ENCODE results near the gene IGSF3.
"Not testable (repeated sequence)": the region's sequence is repeated elsewhere in the genome, so short reads cannot be mapped to it uniquely, and the experiment has no call there.

The IGSF3 gene

GRCh38 chr1:116658645-116659044 is 8.9 kb downstream of the IGSF3 start:
- DNase-seq: not testable (repeated sequence)

DNA sequence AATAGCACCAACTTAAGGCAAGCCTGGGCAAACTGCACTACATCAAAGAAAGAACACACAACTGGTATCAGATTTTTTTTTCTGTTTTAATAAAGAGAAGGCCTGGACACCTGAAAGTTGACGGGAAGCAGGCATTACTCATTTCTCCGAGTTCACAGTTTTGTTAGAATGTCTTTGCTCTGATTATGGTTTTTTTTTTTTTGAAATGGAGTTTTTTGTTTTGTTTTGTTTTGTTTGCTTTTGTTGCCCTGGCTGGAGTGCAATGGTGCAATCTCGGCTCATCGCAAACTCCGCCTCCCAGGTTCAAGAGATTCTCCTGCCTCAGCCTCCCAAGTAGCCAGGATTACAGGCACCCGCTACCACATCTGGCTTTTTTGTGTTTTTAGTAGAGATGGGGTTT is 9.7 kb downstream of the IGSF3 start:
- DNase-seq: not testable (repeated sequence)

DNA sequence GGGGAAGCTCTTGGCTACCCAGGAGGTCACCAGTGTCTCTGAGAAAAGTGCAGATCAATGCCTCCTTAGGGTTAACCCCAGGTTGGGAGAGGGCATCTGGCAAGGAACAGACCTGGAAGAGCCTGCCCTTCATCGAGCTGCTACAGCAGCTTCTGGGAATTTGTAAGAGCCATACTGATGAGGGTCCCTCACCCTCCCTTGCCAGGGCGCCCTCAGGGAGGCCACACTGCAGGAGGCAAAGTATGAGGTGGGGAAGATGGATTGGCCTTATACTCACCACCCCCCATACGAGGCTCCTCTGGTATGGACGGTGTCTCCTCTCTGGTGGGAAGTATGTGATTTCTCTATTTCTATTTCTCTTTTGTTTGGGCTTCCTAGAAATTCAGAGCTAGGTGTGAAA is 13.2 kb downstream of the IGSF3 start:
- DNase-seq: no peak

GRCh38 chr1:116652598-116652997 is 14.9 kb downstream of the IGSF3 start:
- DNase-seq: not testable (repeated sequence)

DNA sequence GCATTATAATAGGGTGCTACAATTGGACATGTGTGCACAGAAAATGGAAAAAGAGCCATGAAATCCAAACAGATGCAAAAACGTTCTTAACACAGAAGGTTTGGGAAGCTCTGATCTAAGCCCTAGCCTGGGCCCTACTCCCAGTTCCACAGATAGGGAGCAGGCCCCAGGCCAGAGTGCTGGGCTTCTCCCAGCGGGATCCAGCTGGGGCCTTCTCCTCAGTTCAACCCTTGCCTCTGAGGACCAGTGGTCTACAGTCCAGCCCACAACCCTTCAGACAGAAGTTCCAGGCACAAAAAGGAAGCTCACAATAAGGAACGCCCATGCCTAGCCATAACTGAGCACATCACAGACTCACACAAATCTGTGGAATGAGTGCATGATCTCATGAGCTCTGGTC is 16.8 kb downstream of the IGSF3 start:
- DNase-seq: not testable (repeated sequence)

- not testable (repeated sequence) for DNase-seq
Measured at GRCh38 chr1:116649041-116649440, 18.5 kb downstream of the IGSF3 start.

DNA sequence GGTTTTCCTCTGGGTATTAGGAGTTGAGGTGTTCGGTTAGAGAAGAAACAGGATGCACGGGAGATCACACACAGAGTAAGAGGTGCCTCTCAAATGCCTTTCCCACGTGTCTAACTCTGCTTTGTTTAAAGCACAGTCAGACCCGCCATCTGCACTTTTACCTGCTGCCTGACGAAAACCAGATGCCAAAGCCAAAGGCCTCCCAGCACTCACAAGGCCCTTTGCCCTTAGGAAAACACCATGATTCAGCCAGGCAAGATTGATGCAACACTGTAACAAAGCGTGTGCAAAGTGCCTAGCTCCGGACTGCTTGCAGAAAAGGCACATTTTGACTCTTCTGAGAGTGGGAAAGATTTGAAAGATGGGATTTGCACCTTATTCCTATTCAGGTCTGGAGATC is 19.2 kb downstream of the IGSF3 start:
- peak; percentile 6 for DNase-seq

GRCh38 chr1:116647186-116647585 is 20.3 kb downstream of the IGSF3 start:
- not testable (repeated sequence) for DNase-seq

DNA sequence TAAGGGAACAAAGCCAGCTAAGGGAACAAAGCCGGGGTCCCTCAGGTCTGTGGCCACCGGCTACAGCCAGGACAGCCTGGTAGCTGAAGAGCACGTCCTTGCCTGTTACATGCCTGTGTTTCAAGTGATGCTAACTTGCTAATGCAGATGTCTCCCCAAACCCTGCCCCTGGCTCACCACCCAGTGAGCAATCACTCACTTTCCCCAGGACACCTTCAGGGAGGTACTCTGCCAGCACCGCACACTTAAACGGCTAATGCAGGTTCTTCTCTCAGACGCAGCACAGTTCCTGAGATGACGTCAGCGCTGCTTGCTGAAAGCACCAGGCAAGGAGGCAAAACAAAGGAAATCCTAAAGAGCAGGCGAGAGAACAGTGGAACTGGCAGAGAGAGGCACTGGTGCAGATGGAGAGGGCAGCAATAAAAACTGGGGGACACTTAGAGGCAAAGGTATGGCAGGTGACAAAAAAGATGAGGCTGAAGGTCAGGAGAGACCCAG is 20.8 kb downstream of the IGSF3 start:
- DNase-seq: not testable (repeated sequence)

GRCh38 chr1:116645802-116646672 is 21.5 kb downstream of the IGSF3 start:
- DNase-seq: not testable (repeated sequence)

DNA sequence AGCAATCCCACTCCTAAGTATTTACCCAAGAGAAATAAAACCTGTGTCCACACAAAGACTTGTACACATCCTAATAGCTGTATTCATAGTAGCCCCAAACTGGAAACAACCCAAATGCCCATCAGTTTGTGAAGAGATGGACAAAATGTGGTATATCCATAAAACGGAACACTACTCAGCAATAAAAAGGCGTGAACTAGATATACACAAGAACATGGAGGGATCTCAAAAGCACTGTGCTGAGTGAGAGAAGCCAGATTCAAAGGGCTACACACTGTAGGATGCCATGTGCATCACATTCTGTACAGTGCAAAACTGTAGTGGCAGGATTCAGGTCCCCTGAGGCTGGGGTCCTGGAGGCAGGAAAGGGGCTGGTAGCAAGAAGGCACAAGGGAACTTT is 22.5 kb downstream of the IGSF3 start:
- not testable (repeated sequence) for DNase-seq

GRCh38 chr1:116644096-116644495 is 23.4 kb downstream of the IGSF3 start:
- DNase-seq: peak; percentile 50

DNA sequence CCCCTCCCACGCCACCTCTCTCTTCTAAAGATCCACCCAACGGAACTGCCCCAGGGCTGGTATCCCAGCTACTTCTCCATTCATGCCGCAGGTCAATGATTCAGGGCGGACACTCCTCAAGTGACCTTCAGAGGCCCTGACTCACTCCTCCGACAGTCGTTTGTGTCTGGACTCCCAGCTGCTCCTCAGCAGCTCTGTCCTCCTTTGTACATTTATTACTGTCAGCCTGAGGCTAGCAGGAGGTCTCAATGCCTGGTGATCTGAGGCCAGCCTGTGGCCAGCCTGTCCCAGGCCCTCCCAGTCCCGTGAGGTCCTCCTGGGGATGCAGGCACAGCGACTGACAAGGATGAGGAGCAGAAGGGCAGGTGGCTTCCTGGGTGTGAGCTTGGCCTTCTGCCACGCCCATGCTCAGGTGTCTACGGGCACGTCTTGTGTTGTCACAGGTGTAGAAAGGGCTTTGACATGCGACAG is 24.2 kb downstream of the IGSF3 start:
- peak; percentile 78 for DNase-seq

DNA sequence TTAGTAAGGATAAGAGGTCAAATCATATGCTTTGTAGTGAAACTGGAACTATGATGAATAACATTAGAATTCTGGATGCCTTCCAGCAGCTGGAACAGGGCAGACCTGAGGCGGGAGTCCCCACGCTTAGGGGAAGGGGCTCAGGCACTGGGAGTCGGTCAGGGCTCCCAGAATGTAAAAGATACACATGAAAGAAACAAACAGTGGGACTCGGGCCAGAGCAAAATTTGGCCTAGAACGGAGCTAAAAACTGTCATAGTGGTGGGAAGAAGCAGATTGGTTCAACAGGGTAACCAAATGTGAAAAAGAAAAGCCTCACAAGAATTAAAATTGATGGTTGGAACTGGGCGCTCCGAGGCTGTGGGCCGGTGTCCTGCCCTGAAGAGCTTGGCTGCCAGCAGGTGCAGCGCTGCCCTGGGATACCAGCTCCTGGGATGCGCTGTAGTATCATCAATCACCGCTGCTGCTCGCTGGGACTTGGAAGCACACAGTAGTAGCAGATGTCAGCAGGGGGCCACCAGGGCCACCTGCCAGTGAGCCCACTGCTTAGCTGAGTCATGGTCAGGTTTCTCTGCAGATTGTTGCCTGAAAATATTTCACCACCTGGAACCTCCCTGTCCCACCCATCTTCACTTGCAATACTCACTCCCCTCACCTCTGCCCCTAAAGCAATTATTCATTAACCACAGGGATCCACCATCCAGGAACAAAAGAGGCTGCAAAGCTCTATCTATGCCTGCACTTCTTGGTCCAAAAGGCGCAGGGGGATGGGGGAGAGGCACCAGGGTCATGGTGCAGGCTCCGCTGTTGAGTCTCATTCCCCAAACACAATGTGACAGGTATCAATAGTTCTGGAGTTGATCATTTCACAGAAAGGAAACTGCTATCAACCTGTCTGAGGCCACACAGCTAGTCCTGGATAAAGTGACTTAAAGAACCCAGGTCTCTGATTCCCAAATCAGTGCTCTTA is 24.9 kb downstream of the IGSF3 start:
- peak; percentile 88 for DNase-seq

DNA sequence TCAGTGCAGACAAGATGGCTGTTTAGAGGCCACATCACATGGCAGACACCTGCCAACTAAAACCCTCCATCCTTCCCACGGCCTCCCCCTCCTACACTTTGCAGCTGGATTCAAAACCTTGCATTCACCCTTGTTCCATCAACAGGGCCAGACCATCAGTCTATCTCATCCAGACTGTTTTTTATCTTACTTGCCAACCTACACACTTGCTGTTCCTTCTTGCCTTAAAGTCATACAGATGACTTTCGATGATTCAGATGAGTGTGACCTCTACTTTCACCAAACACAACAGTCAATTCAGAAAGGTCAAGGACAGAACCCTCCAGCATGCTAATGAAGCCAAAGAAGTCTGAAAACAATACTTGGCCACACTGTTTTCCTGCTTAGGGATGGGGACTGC is 29.9 kb downstream of the IGSF3 start:
- DNase-seq: not testable (repeated sequence)

DNA sequence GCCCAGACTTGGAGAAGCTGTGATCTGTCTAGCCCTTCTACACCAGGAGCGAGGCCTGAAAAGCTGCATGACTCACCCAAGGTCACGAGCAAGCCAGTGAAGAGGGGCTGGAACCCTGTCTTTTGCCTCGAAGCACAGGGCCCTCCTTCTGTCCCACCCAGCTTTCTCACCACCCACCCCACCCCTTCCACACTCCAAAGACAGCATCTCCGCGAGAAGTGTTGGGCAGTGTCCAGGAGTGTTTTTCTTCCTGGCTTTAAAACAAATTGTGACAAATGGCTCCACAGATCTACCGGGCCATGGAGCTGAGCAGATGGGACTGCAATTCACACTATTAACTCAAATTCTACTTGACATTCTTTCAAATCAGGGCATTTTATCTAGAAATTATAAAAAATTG is 30.9 kb downstream of the IGSF3 start:
- DNase-seq: not testable (repeated sequence)

- DNase-seq: not testable (repeated sequence)
Measured at GRCh38 chr1:116634386-116634785, 33.1 kb downstream of the IGSF3 start.

DNA sequence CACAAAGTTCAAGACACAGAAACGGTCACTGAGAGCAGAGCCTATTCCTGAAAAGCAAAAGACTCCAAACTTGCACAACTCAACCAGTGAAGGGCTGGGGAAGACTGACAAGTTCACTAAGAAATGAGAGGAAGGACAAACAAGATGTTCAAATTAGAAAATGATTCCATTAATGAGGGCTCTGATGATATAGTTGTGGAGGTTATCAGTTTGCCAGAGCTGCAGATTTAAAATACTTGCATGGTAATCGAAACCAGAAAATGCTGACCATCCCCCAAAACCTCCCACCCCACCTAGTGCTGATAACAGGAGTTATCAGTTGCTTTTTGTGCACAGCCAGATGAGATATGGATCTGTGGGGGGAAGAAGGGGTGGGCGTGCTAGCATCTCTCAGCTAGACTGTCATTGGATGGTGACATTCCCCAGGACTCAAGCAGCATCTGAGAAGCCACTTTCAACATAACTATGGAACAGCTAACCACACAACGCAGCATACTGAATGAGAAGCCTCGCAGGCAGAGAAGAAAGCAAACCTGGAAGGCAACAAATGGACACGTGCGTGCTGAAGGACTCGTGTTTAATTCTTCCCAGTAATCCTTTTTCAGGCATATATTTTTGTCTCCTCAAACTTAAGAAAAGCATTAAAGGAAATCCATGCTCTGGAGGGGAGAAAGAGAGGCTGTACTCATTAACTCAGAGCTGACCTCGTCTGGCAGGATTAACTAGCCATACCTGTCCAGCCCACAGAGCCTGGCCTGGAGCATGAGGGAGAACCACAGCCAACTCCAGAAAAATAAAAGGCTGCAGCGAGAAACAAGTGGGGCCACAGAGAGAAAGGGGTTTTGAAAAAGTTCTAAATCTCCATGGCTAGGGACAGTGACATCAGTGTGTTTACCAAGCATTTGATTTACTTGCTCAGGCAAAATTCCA is 35.3 kb downstream of the IGSF3 start:
- not testable (repeated sequence) for DNase-seq

DNA sequence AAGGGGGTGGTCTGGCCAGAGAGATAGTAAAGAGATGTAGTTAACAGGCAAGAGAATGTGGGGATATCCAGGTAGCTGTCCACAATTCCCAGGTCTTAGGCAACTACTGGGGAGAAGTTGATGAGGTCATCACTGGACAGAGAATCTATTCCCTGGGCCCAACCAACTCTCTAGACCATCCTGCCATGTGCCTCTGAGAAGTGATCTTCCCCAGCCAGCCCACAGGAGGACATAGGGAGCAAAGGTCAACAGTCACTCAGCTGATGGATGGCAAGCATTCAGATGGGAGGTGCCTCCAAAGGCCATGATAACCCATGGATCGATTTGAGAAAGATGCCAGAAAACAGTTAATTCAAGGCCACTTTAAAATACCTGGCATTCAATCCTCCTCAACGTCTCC is 36.0 kb downstream of the IGSF3 start:
- DNase-seq: not testable (repeated sequence)

DNA sequence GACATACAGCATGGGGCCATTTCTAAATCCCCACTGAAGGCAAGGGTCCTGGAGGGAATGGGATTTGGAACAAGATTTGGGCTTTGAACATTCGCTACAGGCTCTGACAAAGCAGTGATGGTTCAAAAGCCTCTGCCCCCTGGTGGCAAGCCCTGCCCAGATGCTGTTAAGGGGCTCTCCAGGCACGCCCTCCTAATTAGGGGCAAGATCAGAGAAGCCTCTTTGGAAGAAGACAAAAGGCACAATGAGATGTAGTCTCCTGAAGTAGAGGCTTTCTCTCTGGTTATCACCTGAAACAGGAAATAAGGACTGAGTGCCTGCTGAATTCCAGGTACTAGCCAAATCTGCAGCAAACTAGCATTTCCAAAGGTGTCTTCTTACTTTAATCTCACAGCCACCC is 37.5 kb downstream of the IGSF3 start:
- DNase-seq: not testable (repeated sequence)

GRCh38 chr1:116629441-116629840 is 38.1 kb downstream of the IGSF3 start:
- DNase-seq: not testable (repeated sequence)

- DNase-seq: no peak
Measured at GRCh38 chr1:116628448-116628847, 39.1 kb downstream of the IGSF3 start.

All from NCI-H146 (cell line).